ENCODE results near the gene GALNT16. TPM values are rescaled to one million over a fixed set of nuclear protein-coding genes. Genes with fewer than 3 reads are reported as not detected.

The GALNT16 gene
- total and polyA plus RNA-seq, 2 of the 8 experiments (the other 6 are each of a cell fraction or from before 2014, with no cell fraction given), result 5.4 to 6.3 TPM

DNA sequence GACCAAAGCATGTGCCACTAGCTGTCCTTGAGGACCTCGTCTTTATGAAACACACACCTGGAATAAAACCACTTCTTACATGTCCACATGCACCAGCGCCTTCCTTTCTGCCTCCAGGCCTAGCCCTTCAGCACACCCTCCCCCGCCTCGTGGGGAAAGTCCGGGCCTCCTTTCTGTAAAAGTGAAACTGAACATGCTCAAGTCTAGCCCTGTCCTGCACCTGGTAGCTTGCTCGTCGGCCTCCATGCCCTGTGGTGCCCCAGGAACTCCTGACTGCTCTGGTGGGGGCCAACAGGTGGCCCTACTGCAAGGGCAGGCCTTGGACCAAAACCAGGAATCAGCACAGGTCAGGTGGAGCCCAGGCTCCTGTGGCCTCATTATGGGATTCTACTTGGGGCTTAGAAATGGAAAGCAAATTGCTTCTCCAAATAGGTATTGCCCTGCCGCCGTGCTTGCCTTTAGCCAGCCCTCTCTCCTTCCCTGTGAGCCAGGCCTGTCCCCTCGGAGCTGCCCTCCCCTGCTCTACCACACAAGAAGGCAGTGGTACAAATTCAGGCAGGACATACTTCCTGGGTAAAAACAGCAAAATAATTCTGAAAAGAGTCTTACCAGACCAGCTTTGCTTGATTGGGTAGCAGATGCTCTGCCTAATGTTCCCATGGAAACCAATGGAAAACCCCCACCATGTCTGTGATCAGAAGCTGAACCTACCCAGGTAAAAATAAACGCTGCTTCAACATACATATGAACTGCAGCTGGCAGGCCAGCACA is 94.6 kb downstream of the GALNT16 start (continued):
- no peak for TF ChIP-seq NRF1 (IDR thresholded peaks at IDR 0.05; ENCODE audit: low read depth, low read length)
- no peak for TF ChIP-seq CREB1 (IDR thresholded peaks at IDR 0.05)

Measured in H1 (cell line).